Stimulated activated CD8-positive, alpha-beta memory T cell treated with anti-CD3 and anti-CD28 coated beads, Interleukin-4, amount 100 ng/mL, for 1 hour (primary cell): ENCODE results near the gene TYMP.

Experiments used
- DNase-seq, 2 donors: peaks; one replicate each; pipeline ENCODE4 v3.0.0-alpha.2; 2020; ENCODE audit warnings: low read depth in 2 of 2, low spot score in 1 of 2

TYMP gene

DNA sequence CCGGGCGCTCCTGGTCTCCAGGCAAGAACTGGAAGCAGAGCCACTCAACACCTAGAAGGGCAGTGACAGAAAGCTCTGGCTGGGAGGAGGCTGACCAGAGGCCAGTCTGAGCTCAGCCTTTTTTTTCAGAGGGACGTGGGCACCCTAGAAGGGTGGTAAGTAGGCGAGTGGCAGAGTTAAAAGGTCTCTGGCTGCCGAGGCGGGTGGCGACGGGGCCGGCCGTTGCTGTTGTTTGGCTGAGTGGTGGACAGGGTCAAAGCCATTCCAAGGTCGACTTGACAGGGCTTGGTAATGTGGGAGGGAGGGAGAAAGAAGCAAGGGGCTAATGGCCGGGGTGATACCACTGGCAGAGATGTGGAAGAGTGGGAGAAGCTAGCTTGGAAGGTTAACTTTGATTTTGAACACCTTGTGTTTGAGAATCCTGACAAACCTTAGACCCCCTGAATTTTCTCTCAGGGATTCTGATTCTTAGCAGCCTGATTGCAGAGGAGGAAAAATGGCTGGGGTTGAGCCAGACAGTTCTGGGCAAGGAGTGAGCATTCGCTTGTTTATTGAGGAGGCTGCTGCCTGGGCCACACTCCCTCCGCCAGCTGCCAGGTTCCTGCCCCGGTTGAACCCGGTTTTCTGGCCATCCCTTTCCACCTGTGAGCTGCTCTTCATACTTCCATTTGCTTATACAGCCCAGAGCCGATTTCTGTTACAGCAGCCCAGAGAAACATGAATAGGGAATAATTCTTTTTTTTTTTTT lies 33.8 kb upstream of the TYMP start:
- DNase-seq, result no peak

- peak; percentile 90 to 96 for DNase-seq
Observed at GRCh38 chr22:50562523-50563412, 33.0 kb upstream of the TYMP start, which contains the start of gene SYCE3. Gene SYCE3 (minus strand): TSS chr22:50562919. CDS start chr22:50556405, 6,514 bp downstream.

- DNase-seq, result no peak
Observed at GRCh38 chr22:50561401-50562358, 31.9 kb upstream of the TYMP start.

DNA sequence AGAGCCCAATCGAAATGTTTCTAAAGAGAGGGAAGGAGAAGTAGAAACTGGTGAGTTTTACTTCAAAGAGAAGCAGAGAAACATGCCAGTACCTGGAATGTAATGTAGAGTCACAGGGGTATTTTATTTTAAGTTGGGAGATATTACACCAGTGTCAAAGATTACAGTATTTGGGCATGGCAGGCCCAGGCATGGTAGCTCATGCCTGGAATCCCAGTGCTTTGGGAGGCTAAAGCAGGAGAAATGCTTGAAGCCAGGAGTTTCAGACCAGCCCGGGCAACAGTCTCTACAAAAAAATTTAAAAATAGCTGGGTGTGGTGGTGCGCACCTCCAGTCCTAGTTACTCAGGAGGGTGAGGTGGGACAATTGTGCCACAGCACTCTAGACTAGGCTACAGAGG lies 30.2 kb upstream of the TYMP start:
- DNase-seq, result no peak

DNA sequence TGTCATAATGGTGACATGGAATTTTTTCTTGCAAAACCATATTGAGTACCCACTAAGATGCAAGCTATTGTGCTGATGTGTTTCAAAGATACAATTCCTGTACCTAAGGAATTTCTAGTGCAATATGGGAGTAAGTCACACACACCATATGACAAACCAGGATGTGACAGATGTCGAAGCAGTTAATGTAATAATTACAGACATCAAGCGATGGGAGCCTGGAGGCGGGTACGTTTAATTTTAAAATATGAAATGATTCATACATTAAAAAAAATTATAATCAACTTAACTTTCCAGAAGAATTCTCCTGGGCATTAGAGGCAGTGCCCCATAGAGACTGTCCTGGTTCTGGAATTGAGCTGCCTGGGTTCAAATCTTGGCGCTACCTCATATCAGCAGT lies 26.9 kb upstream of the TYMP start:
- no peak for DNase-seq

- DNase-seq, result no peak
Observed at GRCh38 chr22:50553310-50553709, 23.5 kb upstream of the TYMP start.

DNA sequence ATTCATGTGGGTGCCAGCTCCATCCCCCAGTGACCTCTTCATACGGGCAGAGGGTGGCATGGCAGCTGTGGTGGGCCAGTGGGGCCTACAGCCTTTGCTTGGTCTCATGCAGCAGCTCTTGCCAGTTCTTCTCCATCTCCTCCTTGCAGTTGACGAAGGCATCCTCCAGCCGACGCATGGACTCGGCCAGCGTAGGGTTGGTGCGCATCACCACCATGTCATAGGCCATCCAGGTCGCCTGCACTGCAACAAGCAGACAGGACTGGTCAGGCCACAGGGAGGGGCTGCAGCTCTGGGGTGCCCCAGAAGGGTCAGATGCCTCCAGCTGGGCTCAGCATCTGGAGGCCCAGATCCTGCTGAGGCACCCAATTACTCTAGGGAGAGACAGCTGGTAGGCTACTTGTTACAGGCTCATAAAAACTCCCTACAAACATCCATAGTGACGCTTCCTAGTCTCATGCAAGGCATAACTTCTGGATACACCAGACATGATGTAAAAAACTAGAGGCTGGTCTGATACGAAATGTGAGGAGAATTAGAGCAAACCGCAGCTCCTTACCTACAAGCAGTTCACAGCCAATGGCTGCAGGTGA lies 21.4 kb upstream of the TYMP start:
- DNase-seq, result no peak

GRCh38 chr22:50550395-50550794 lies 20.6 kb upstream of the TYMP start:
- DNase-seq, result no peak

GRCh38 chr22:50548921-50549790 lies 19.3 kb upstream of the TYMP start:
- no peak for DNase-seq

- DNase-seq, result no peak
Observed at GRCh38 chr22:50548040-50548920, 18.5 kb upstream of the TYMP start.

GRCh38 chr22:50547263-50547985 lies 17.6 kb upstream of the TYMP start:
- DNase-seq, result no peak

DNA sequence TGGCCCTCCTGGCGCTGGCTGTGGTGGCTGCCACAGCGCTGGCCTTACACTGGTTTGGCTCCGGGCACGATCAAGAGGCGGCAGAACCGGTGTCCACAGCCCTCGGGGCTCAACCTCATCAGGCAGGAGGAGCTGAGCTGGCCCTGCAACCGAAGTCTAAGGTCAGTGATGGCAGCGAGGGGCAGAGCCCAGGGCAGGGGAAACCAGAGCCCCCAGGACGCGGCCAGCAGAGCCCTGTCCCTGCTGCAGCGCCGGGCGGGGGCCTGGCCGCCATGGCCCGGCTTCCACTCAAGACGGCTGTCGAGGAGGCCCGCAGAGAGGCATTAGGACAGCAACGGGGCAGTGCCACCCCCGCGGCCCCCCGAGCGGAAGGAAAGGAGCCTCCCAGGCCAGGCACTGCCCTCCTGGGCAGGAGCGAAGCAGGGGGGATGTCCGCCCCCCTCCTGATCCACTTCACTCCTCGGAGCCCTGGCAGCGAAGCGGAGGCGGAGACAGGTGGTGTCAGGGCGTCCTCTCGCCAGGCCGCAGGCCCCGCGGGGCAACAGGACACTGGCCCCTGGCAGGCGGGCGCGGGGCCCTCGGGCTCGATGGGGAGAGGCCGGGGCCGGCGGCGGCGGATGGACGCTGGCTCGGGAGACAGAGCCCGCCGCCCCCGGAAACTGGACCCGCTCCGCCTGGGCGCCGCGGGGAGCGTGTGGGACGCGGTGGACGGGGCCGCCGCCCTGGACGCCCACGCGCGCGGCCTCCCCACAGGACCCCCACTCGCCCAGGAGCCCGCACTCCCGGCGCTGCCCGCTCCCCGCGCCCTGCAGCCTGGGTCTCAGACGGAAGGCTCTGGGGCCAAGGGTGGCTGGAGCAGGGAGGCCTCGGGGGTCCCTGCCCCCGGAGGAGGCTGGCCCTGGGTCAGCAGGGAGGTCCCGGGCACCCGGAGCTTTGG lies 16.8 kb upstream of the TYMP start:
- no peak for DNase-seq

DNA sequence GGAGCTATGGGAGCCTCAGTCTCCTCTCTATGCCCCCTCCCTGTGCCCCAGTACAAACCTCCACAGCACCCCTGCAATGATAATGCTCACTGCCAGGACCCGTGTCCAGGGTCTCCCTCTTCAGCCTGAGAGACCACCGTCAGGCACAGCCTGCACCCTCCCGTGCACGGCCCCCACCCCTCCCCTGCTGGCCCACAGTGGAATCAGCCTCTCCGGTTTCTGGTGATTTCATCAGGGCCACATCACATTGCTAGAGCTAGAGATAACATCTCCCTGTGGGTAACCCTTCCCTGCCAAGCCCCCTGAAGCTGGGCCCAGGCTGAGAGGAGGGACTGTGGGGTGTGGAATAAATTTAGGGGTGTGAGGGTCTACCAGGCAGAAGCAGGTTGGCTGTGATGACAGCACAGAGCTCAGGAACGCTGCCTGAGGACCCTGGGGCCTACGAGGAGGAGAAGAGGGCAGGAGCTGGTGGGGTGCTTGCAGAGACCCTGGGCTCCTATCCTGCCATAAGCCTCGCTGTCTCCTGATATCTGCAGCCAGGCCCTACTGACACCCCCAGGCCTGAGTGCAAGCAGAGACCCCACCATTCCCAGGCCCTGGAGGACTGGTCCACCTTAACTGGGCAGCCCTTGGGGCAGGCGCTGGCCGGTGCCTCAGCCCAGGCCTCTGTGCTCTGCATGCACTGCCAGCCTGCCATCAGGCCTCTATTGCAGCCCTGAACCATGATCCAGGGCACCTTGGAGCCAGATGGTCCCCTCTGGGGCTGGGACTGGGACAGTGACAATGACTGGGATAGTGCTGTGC lies 15.9 kb upstream of the TYMP start, which contains the start of gene KLHDC7B:
Gene KLHDC7B, plus strand, starts transcription at position 378 of the 804 bp plus-strand sequence. Its CDS starts 345 bp downstream, at position 723.
- no peak for DNase-seq

DNA sequence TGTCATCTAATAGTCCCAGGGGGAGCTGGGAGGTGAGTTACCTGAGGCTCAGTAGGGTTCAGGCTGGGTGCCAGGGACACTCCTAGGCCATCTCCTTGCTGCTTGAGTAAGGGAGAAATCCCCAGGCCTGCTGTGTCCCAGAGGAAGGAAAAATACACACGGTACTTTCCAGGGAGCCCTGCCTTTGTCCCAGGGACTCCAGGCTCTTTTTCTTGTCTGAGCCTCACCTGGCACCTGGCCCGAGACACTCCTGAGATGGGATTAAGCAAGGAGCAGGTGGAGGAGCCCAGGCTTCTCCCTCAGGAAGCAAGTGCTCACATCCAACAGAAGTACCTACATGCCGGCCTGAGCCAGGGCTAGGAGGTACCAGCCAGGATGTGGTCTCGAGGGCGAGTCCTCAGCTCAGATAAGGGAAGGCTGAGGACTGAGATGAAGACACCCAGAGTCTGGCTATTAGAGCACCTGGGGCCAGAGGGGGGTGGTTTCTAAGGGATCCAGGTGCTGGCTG lies 15.0 kb upstream of the TYMP start:
- no peak for DNase-seq

- DNase-seq, result peak in 1 of 2 donors; percentile 73
Observed at GRCh38 chr22:50544078-50544745, 14.4 kb upstream of the TYMP start.
